Dermis microvascular lymphatic vessel endothelial cell (primary cell): ENCODE results near the gene DHRS11. TPM values are rescaled to one million over a fixed set of nuclear protein-coding genes. Genes with fewer than 3 reads are reported as not detected.
"Not testable (repeated sequence)": the region's sequence is repeated elsewhere in the genome, so short reads cannot be mapped to it uniquely, and the experiment has no call there.

Experiments
- DNase-seq, 2 donors: peaks; one replicate each; pipeline versions ENCODE4 v3.0.0 to v3.0.0-alpha.2; 2010; ENCODE audit warnings: low read depth in 2 of 2
- total RNA-seq: library from RNA; depleted of rRNA; stranded (reverse); fragments of >200 nt; gene quantifications from 2 replicates; pipeline ENCODE4 v1.2.1, GENCODE V29; 2014

Gene DHRS11
- total RNA-seq, 1 donor from 2014 or later, result 6.9 TPM

GRCh38 chr17:36593656-36594316, 2.1 kb downstream of the DHRS11 start:
- DNase-seq, result no peak

GRCh38 chr17:36594626-36595401, 3.1 kb downstream of the DHRS11 start:
- no peak for DNase-seq

GRCh38 chr17:36597226-36597625, 5.5 kb downstream of the DHRS11 start:
- no peak for DNase-seq

- no peak for DNase-seq
Measured at GRCh38 chr17:36597866-36598777, 6.4 kb downstream of the DHRS11 start.

- DNase-seq, result no peak
Measured at GRCh38 chr17:36598951-36599401, 7.3 kb downstream of the DHRS11 start.

GRCh38 chr17:36599546-36600250, 8.0 kb downstream of the DHRS11 start:
- DNase-seq, result no peak

- no peak for DNase-seq
Measured at GRCh38 chr17:36600465-36600864, 8.8 kb downstream of the DHRS11 start.

- no peak for DNase-seq
Measured at GRCh38 chr17:36600936-36601302, 9.2 kb downstream of the DHRS11 start.

GRCh38 chr17:36601303-36602029, 9.8 kb downstream of the DHRS11 start, which contains the start of gene MRM1:
Gene MRM1 (plus strand): TSS chr17:36601583. CDS start chr17:36601811, 228 bp downstream.
- DNase-seq, result peak; percentile 74 to 91

- DNase-seq, result peak in 1 of 2 donors; percentile 13
Measured at GRCh38 chr17:36602030-36602748, 10.5 kb downstream of the DHRS11 start.

GRCh38 chr17:36602924-36603384, 11.3 kb downstream of the DHRS11 start:
- peak; percentile 53 to 74 for DNase-seq

GRCh38 chr17:36605028-36605427, 13.3 kb downstream of the DHRS11 start:
- DNase-seq, result not testable (repeated sequence)

GRCh38 chr17:36608280-36608679, 16.6 kb downstream of the DHRS11 start:
- no peak for DNase-seq

- peak in 1 of 2 donors; percentile 54 for DNase-seq
Measured at GRCh38 chr17:36608794-36609497, 17.3 kb downstream of the DHRS11 start.

GRCh38 chr17:36609498-36609862, 17.8 kb downstream of the DHRS11 start:
- no peak for DNase-seq

GRCh38 chr17:36610474-36610873, 18.8 kb downstream of the DHRS11 start:
- DNase-seq, result no peak

- DNase-seq, result no peak
Measured at GRCh38 chr17:36611345-36612072, 19.8 kb downstream of the DHRS11 start.

GRCh38 chr17:36612323-36612722, 20.6 kb downstream of the DHRS11 start:
- no peak for DNase-seq
